ENCODE results near the gene TBCCD1. TPM values are rescaled to one million over a fixed set of nuclear protein-coding genes. Genes with fewer than 3 reads are reported as not detected.
"Not testable (repeated sequence)": the region's sequence is repeated elsewhere in the genome, so short reads cannot be mapped to it uniquely, and the experiment has no call there.

Gene TBCCD1
- total RNA-seq, 1 experiment from 2014 or later = 16.2 TPM

DNA sequence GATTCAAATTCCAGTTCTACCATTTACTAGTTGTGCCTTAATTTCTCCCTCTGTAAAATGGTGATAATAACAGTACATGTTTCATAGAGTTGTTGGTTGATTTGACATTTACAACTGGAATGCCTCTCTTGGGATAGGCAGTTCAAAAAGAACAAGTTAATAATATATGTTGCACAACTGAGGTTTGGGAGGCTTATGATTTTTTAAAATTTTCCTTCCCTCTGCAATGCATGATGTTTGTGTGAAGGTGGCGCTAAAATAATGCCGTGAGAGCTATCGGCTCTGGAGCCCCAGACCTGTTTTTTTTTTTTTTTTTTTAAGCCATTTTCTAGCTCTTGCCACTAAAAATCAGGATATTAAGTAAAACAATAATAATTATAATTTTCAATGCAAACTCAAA is 22.0 kb upstream of the TBCCD1 start:
- H2AFZ ChIP-seq = 0 out of 2 replicates have a peak overlapping the region, but pooled peaks have one; percentile 15

DNA sequence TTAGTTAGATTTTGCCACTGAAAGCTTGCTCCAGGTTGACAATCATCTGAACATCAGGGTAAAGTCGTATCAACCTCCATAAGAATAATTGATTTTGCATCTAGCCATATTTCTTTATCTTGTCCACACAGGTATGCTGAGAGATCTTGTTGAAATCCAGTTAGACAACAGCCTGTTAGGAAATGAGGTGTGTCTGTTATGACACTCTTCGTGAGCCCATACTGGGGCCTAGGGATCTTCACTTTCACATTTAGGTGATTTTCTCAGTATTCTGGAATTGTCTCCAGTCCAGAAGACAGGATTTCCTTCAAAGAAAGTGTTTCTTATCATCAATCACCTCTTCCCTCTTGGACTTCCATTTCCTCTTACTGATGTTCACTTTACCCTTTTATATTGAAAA is 21.5 kb upstream of the TBCCD1 start:
- H3K9me2 ChIP-seq (ENCODE audit: insufficient read depth) = no peaks in the 10 kb centered on the region
- peak overlapping the region; percentile 87 for H3K27ac ChIP-seq
- peak overlapping the region; percentile 38; the same call in 1 of the 2 replicates for H3K4me3 ChIP-seq
- peaks cover 40% of the 10 kb centered on the region for H3K4me1 ChIP-seq (replicated peaks; ENCODE audit: insufficient read depth)
- no TSS peak for BruUV-seq (replicated peaks)
- peaks cover 22% of the 10 kb centered on the region; the same call in 1 of the 2 replicates for H3K36me3 ChIP-seq (ENCODE audit: low read depth)
- H3K27me3 ChIP-seq (ENCODE audit: insufficient read depth, low read depth) = no peaks in the 10 kb centered on the region
- no peaks in the 10 kb centered on the region for H4K20me1 ChIP-seq (ENCODE audit: insufficient read depth)
- POLR2A ChIA-PET (ENCODE audit: unreplicated experiment) = interaction anchor here (0.8 kb wide), 2 partner anchors 26 to 790 kb away, joined by 5 to 8 read pairs; no protein-coding TSS in a partner anchor
- H3K79me2 ChIP-seq (ENCODE audit: low read depth) = no peaks in the 10 kb centered on the region
- 0 out of 2 replicates have a peak overlapping the region, but pooled peaks have one; percentile 15 for H2AFZ ChIP-seq
- TF ChIP-seq CTCF (conservative IDR thresholded peaks at IDR 0.05) = no peak
- no peak for TF ChIP-seq EZH2 (IDR thresholded peaks at IDR 0.05; ENCODE audit: low read depth)
- peaks cover 41% of the 10 kb centered on the region for H3F3A ChIP-seq (ENCODE audit: insufficient read depth, low read depth)
- DNase-seq = peak; percentile 35 to 90
- CTCF ChIA-PET = interaction anchor here (0.7 to 2.0 kb wide), 6 partner anchors 13 to 551 kb away, joined by 3 to 16 read pairs (median 7); partner anchors contain the start of gene RPL39L
- peak overlapping the region; percentile 74 for H3K4me2 ChIP-seq
- no peaks in the 10 kb centered on the region for H3K9me3 ChIP-seq (ENCODE audit: insufficient read depth, low read depth)
- intact Hi-C loops (cut with micrococcal nuclease; ENCODE audit: unreplicated experiment) = no loop called here

More for the DNA sequence above, 22.0 kb upstream of the TBCCD1 start:
- peak; percentile 18 to 62 for DNase-seq
- H3K79me2 ChIP-seq (ENCODE audit: low read depth) = no peaks in the 10 kb centered on the region
- ChIA-PET POLR2A (ENCODE audit: unreplicated experiment) (interaction anchor here (0.5 to 0.8 kb wide), 5 partner anchors 25 to 790 kb away, joined by 3 to 8 read pairs (median 5); no protein-coding TSS in a partner anchor), CTCF (interaction anchor here (0.6 to 2.0 kb wide), 9 partner anchors 13 to 551 kb away, joined by 3 to 16 read pairs (median 8); partner anchors contain the start of genes EIF4A2 and RPL39L)
- H3K27me3 ChIP-seq (ENCODE audit: insufficient read depth, low read depth) = no peaks in the 10 kb centered on the region
- TF ChIP-seq EZH2 (IDR thresholded peaks at IDR 0.05; ENCODE audit: low read depth) (no peak), CTCF (conservative IDR thresholded peaks at IDR 0.05) (peak; percentile 40; the same call in 1 of the 2 replicates)
- peak overlapping the region; percentile 74 for H3K4me2 ChIP-seq
- intact Hi-C loops (cut with micrococcal nuclease; ENCODE audit: unreplicated experiment) = no loop called here
- H4K20me1 ChIP-seq (ENCODE audit: insufficient read depth) = no peaks in the 10 kb centered on the region
- no peaks in the 10 kb centered on the region for H3K9me2 ChIP-seq (ENCODE audit: insufficient read depth)
- H3K4me1 ChIP-seq (replicated peaks; ENCODE audit: insufficient read depth) = peaks cover 40% of the 10 kb centered on the region
- H3K27ac ChIP-seq = peak overlapping the region; percentile 87
- H3K9me3 ChIP-seq (ENCODE audit: insufficient read depth, low read depth) = no peaks in the 10 kb centered on the region
- peaks cover 17% of the 10 kb centered on the region; the same call in 1 of the 2 replicates for H3K36me3 ChIP-seq (ENCODE audit: low read depth)
- H3F3A ChIP-seq (ENCODE audit: insufficient read depth, low read depth) = peaks cover 41% of the 10 kb centered on the region
- BruUV-seq (replicated peaks) = TSS peak; percentile 10
- H3K4me3 ChIP-seq = peak overlapping the region; percentile 38; the same call in 1 of the 2 replicates

- no peaks in the 10 kb centered on the region for H3K79me2 ChIP-seq (ENCODE audit: low read depth)
- H3K36me3 ChIP-seq (ENCODE audit: low read depth) = peaks cover 30% of the 10 kb centered on the region
- ChIA-PET POLR2A (ENCODE audit: unreplicated experiment) (interaction anchor here (0.6 kb wide), 1 partner anchor 165 kb away, joined by 4 read pairs; no protein-coding TSS in a partner anchor), CTCF (interaction anchor here (0.9 kb wide), 1 partner anchor 46 kb away, joined by 4 read pairs; no protein-coding TSS in a partner anchor)
- intact Hi-C loops (cut with micrococcal nuclease; ENCODE audit: unreplicated experiment) = no loop called here
- no peaks in the 10 kb centered on the region for H3K9me3 ChIP-seq (ENCODE audit: insufficient read depth, low read depth)
- H4K20me1 ChIP-seq (ENCODE audit: insufficient read depth) = no peaks in the 10 kb centered on the region
- peaks cover 40% of the 10 kb centered on the region for H3K4me1 ChIP-seq (replicated peaks; ENCODE audit: insufficient read depth)
- no peak overlapping the region for H3K4me2 ChIP-seq
- DNase-seq = no peak
- no TSS peak for BruUV-seq (replicated peaks)
- H3K27me3 ChIP-seq (ENCODE audit: insufficient read depth, low read depth) = no peaks in the 10 kb centered on the region
- H2AFZ ChIP-seq = no peak overlapping the region
- no peak overlapping the region for H3K4me3 ChIP-seq
- no peaks in the 10 kb centered on the region for H3K9me2 ChIP-seq (ENCODE audit: insufficient read depth)
- no peak overlapping the region for H3K27ac ChIP-seq
- peaks cover 47% of the 10 kb centered on the region for H3F3A ChIP-seq (ENCODE audit: insufficient read depth, low read depth)
- TF ChIP-seq CTCF (conservative IDR thresholded peaks at IDR 0.05) (no peak), EZH2 (IDR thresholded peaks at IDR 0.05; ENCODE audit: low read depth) (no peak)
Observed at GRCh38 chr3:186587183-186587582, 20.0 kb upstream of the TBCCD1 start.

- Histone ChIP-seq H3K36me3 (ENCODE audit: low read depth) (peaks cover 40% of the 10 kb centered on the region), H3K4me1 (replicated peaks; ENCODE audit: insufficient read depth) (peaks cover 36% of the 10 kb centered on the region), H3F3A (ENCODE audit: insufficient read depth, low read depth) (peaks cover 45% of the 10 kb centered on the region)
- H3K9me3 ChIP-seq (ENCODE audit: insufficient read depth, low read depth); H3K27me3 ChIP-seq (ENCODE audit: insufficient read depth, low read depth); H3K79me2 ChIP-seq (ENCODE audit: low read depth); H3K27ac ChIP-seq; H3K9me2 ChIP-seq (ENCODE audit: insufficient read depth); H3K4me2 ChIP-seq; DNase-seq; H2AFZ ChIP-seq; H3K4me3 ChIP-seq; BruUV-seq (replicated peaks); H4K20me1 ChIP-seq (ENCODE audit: insufficient read depth); intact Hi-C loops (cut with micrococcal nuclease; ENCODE audit: unreplicated experiment); POLR2A ChIA-PET (ENCODE audit: unreplicated experiment): not testable (repeated sequence)
- CTCF ChIA-PET = interaction anchor here (0.6 kb wide), 1 partner anchor 21 kb away, joined by 4 read pairs; no protein-coding TSS in a partner anchor
Observed at GRCh38 chr3:186586245-186586644, 19.1 kb upstream of the TBCCD1 start.
